Loucy (cell line): ENCODE measurements around the gene ADGRL3.

Experiments used
- H2AFZ ChIP-seq: fragments of 200-600 bp; sonication (generic); 2 replicates; pipeline ENCODE4 v1.6.0; 2016; ENCODE audit warnings: antibody characterized with exemption, mild to moderate bottlenecking, low read length, moderate library complexity
- H3F3A ChIP-seq: fragments of 200-600 bp; 2 replicates; pipeline ENCODE4 v1.6.0; 2016; ENCODE audit warnings: antibody characterized with exemption, low read depth, mild to moderate bottlenecking
- H3K27me3 ChIP-seq: fragments of 200-600 bp; sonication (generic); 2 replicates; pipeline ENCODE4 v1.6.1; 2014; ENCODE audit warnings: low read length, mild to moderate bottlenecking; ENCODE audit not compliant: insufficient read depth, poor library complexity, severe bottlenecking
- H3K36me3 ChIP-seq: fragments of 200-600 bp; sonication (generic); 2 replicates; pipeline ENCODE4 v1.6.1; 2016; ENCODE audit warnings: low read length; ENCODE audit not compliant: insufficient read depth
- H3K4me1 ChIP-seq: fragments of 200-600 bp; sonication (generic); 2 replicates; pipeline ENCODE4 v1.5.1; 2014; ENCODE audit warnings: low read length, mild to moderate bottlenecking; ENCODE audit not compliant: insufficient read depth, poor library complexity, severe bottlenecking
- H3K4me2 ChIP-seq: fragments of 200-600 bp; sonication (generic); 2 replicates; pipeline ENCODE4 v1.6.0; 2014; ENCODE audit warnings: antibody characterized with exemption, low read length, low read depth, mild to moderate bottlenecking; ENCODE audit not compliant: poor library complexity, severe bottlenecking
- H3K4me3 ChIP-seq: fragments of 200-600 bp; sonication (generic); 2 replicates; pipeline ENCODE4 v1.5.1; 2014; ENCODE audit warnings: low read length, mild to moderate bottlenecking, mixed read lengths; ENCODE audit not compliant: poor library complexity, severe bottlenecking
- H3K79me2 ChIP-seq: fragments of 200-600 bp; sonication (generic); 2 replicates; pipeline ENCODE4 v1.6.1; 2014; ENCODE audit warnings: low read length; ENCODE audit not compliant: insufficient read depth
- H3K9ac ChIP-seq: fragments of 200-600 bp; sonication (generic); 2 replicates; pipeline ENCODE4 v1.6.0; 2014; ENCODE audit warnings: mild to moderate bottlenecking, low read depth, low read length, moderate library complexity; ENCODE audit not compliant: poor library complexity, severe bottlenecking
- H3K9me2 ChIP-seq: fragments of 200-600 bp; sonication (generic); replicated peaks from 2 replicates; pipeline ENCODE4 v1.6.1; 2016; ENCODE audit warnings: low read depth, low read length, mixed read lengths
- H3K9me3 ChIP-seq: fragments of 200-600 bp; sonication (generic); 2 replicates; pipeline ENCODE4 v1.6.1; 2014; ENCODE audit warnings: mild to moderate bottlenecking, antibody characterized with exemption, low read length, low read depth; ENCODE audit not compliant: insufficient read depth
- H4K20me1 ChIP-seq: fragments of 200-600 bp; sonication (generic); 2 replicates; pipeline ENCODE4 v1.6.0; 2014; ENCODE audit warnings: antibody characterized with exemption, low read length, mild to moderate bottlenecking; ENCODE audit not compliant: insufficient read depth, poor library complexity, severe bottlenecking
- EZH2phosphoT487 ChIP-seq: fragments of 200-600 bp; IDR thresholded peaks from 2 replicates; pipeline ENCODE4 v1.6.1; 2018; ENCODE audit warnings: antibody characterized with exemption, mild to moderate bottlenecking, moderate library complexity, borderline replicate concordance
- TF ChIP-seq, protein P1 (sequence below): fragments of 200-600 bp; sonication (generic); conservative IDR thresholded peaks from 2 replicates; pipeline ENCODE4 v1.5.1; 2014; ENCODE audit warnings: mild to moderate bottlenecking, antibody characterized with exemption, low read length

Gene ADGRL3

DNA sequence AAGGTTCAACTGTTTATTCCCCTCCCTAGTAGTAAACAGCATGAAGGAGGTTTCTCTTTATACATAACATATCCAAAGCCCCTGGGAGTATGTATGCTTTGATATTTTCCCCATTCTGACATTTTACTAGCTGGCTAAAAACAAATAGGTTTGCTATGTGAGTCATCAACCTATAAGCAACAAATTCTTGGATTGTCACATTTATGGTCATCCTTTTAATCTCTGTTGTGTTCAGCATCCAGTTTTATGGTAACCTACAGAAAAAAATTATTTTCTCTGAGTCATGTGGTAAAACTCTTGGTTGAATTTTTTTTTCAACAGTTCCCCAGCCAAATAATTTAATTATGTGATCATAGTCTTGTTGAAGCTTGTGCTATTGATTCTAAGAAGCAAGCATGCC lies 734.1 kb downstream of the ADGRL3 start:
- no peak overlapping the region for H2AFZ ChIP-seq
- H3K27me3 ChIP-seq, result no peaks in the 10 kb centered on the region
- peaks cover 24% of the 10 kb centered on the region for H3K4me1 ChIP-seq
- H3K36me3 ChIP-seq, result no peaks in the 10 kb centered on the region
- no peak overlapping the region for H3K9ac ChIP-seq
- no peaks in the 10 kb centered on the region for H4K20me1 ChIP-seq
- H3K4me3 ChIP-seq, result no peak overlapping the region
- H3K9me2 ChIP-seq, result no peaks in the 10 kb centered on the region
- no peaks in the 10 kb centered on the region for H3K79me2 ChIP-seq
- H3F3A ChIP-seq, result no peaks in the 10 kb centered on the region
- no peak for TF ChIP-seq EZH2phosphoT487
- TF ChIP-seq, protein P1, sequence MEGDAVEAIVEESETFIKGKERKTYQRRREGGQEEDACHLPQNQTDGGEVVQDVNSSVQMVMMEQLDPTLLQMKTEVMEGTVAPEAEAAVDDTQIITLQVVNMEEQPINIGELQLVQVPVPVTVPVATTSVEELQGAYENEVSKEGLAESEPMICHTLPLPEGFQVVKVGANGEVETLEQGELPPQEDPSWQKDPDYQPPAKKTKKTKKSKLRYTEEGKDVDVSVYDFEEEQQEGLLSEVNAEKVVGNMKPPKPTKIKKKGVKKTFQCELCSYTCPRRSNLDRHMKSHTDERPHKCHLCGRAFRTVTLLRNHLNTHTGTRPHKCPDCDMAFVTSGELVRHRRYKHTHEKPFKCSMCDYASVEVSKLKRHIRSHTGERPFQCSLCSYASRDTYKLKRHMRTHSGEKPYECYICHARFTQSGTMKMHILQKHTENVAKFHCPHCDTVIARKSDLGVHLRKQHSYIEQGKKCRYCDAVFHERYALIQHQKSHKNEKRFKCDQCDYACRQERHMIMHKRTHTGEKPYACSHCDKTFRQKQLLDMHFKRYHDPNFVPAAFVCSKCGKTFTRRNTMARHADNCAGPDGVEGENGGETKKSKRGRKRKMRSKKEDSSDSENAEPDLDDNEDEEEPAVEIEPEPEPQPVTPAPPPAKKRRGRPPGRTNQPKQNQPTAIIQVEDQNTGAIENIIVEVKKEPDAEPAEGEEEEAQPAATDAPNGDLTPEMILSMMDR, result no peak
- H3K9me3 ChIP-seq, result no peaks in the 10 kb centered on the region
- peak overlapping the region; percentile 43 for H3K4me2 ChIP-seq

DNA sequence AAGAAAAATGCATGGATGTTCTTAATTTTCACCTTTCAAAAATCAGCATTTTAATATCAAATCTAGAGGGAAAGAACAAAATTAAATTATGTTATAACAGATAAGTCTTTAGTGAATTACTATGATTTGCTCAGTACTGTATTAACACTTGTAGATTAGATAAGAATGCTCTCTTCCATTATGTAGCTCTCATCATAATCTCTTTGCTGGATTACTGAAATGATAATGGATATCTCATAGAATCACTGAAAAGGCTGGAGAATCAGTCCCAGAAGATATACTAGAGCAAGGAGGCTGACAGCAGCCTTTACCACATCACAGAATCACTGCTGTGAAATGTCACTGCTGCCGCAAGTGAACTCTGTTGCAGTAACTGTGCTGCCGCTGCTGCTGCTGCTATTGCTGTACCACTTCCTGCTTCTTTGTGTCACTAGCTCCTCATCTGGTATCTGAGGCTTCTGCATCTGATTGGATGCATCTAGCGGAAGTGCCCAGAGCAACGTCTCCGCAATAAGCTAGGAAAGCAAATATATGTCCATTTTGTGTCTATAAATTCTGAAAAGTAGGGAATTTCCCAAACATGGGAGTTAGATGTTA lies 738.2 kb downstream of the ADGRL3 start:
- Histone ChIP-seq H3K9ac (no peak overlapping the region), H3K4me1 (peaks cover 15% of the 10 kb centered on the region), H3K4me2 (no peak overlapping the region), H3K27me3 (no peaks in the 10 kb centered on the region), H3K36me3 (no peaks in the 10 kb centered on the region), H3K9me2 (no peaks in the 10 kb centered on the region), H3K4me3 (no peak overlapping the region), H2AFZ (no peak overlapping the region), H3K79me2 (no peaks in the 10 kb centered on the region), H3F3A (no peaks in the 10 kb centered on the region), H4K20me1 (no peaks in the 10 kb centered on the region), H3K9me3 (no peaks in the 10 kb centered on the region)
- no peak for TF ChIP-seq EZH2phosphoT487
- TF ChIP-seq, protein P1, result no peak

DNA sequence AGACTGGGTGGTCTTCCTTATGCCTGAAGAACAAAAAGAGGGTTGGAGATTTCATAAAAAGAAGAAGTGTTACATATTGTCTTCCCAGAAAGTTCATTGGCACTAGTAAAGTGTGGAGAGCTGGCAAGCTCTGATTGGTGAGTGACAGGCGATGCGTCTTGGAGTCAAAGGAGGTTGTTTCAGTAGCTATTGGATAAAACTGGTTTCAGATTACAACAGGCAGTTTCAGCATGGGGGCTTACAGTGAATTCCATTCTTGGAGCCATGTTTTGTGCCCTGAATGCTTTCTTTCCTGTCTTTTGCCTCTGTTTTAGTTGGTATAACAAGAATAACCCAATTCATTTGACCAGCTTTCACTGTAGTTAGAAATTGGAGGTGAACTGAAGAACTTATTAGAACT lies 750.5 kb downstream of the ADGRL3 start:
- H4K20me1 ChIP-seq, result no peaks in the 10 kb centered on the region
- no peaks in the 10 kb centered on the region for H3F3A ChIP-seq
- no peaks in the 10 kb centered on the region for H3K79me2 ChIP-seq
- TF ChIP-seq, protein P1, result no peak
- no peak for TF ChIP-seq EZH2phosphoT487
- no peak overlapping the region for H3K4me3 ChIP-seq
- H3K4me1 ChIP-seq, result no peaks in the 10 kb centered on the region
- H3K36me3 ChIP-seq, result no peaks in the 10 kb centered on the region
- no peak overlapping the region for H3K4me2 ChIP-seq
- no peaks in the 10 kb centered on the region for H3K9me2 ChIP-seq
- H3K27me3 ChIP-seq, result no peaks in the 10 kb centered on the region
- no peak overlapping the region for H2AFZ ChIP-seq
- no peak overlapping the region for H3K9ac ChIP-seq
- H3K9me3 ChIP-seq, result no peaks in the 10 kb centered on the region
